H1 (cell line): ENCODE measurements around the gene SPRN. TPM values are rescaled to one million over a fixed set of nuclear protein-coding genes. Genes with fewer than 3 reads are reported as not detected.

Source experiments
- CTCF ChIA-PET: fragments of 300-600 bp; sonication (Branson Sonifier 250); formaldehyde crosslinking; loops from one replicate; lab custom pipeline; 2021; ENCODE audit not compliant: partially characterized antibody; lab: Charles Lee
- POLR2A ChIA-PET: fragments of 300-600 bp; sonication (Branson Sonifier 250); formaldehyde crosslinking; loops from one replicate; lab custom pipeline; 2021; ENCODE audit warnings: inconsistent platforms; ENCODE audit not compliant: partially characterized antibody; lab: Charles Lee
- DNase-seq, 2 experiments: peaks; one replicate each; pipeline versions ENCODE4 v3.0.0 to v3.0.0-alpha.2; 2010 to 2022; ENCODE audit warnings: low spot score in 2 of 2, low read depth in 1 of 2, mixed read lengths in 1 of 2
- FAIRE-seq: peaks from 2 replicates; lab custom pipeline; 2011; peaks lifted over from hg19 to GRCh38; lab: Jason Lieb, UNC
- H2AFZ ChIP-seq: 2 replicates; pipeline ENCODE4 v1.8.1; 2012; ENCODE audit warnings: low read length, inconsistent platforms
- H2AK5ac ChIP-seq: 2 replicates; pipeline ENCODE4 v1.6.1; 2013; ENCODE audit warnings: low read depth, low read length
- H2BK120ac ChIP-seq: replicated peaks from 2 replicates; pipeline ENCODE3; 2013; ENCODE audit warnings: low read depth, low read length, inconsistent platforms
- H2BK12ac ChIP-seq: 2 replicates; pipeline ENCODE4 v1.6.1; 2013; ENCODE audit warnings: low read depth, low read length
- H2BK15ac ChIP-seq: 2 replicates; pipeline ENCODE4 v1.6.1; 2013; ENCODE audit warnings: low read length
- H2BK20ac ChIP-seq: 2 replicates; pipeline ENCODE4 v1.6.1; 2013; ENCODE audit warnings: low read length
- H2BK5ac ChIP-seq: 2 replicates; pipeline ENCODE4 v1.6.1; 2013; ENCODE audit warnings: low read depth, low read length
- H3K14ac ChIP-seq: 2 replicates; pipeline ENCODE4 v1.6.1; 2013; ENCODE audit warnings: inconsistent platforms; ENCODE audit not compliant: insufficient read length
- H3K18ac ChIP-seq: 2 replicates; pipeline ENCODE4 v1.6.1; 2013; ENCODE audit warnings: low read length; ENCODE audit errors: extremely low read depth
- H3K23ac ChIP-seq: 2 replicates; pipeline ENCODE4 v1.6.1; 2013; ENCODE audit warnings: inconsistent platforms; ENCODE audit not compliant: insufficient read length
- H3K23me2 ChIP-seq: 2 replicates; pipeline ENCODE4 v1.6.1; 2013; ENCODE audit warnings: low read depth, low read length
- H3K27ac ChIP-seq: 2 replicates; pipeline ENCODE4 v1.6.1; 2011; ENCODE audit warnings: low read depth, low read length, inconsistent platforms
- H3K27me3 ChIP-seq, 4 experiments: replicated peaks in 1 of 4; 1 replicate in 1 of 4; 2 replicates in 3 of 4; pipeline versions ENCODE4 v1.6.1 to v1.8.1; 2011 to 2013; ENCODE audit warnings: low read length in 3 of 4, mild to moderate bottlenecking in 3 of 4, inconsistent platforms in 2 of 4, mixed read lengths in 2 of 4, moderate library complexity in 1 of 4; ENCODE audit not compliant: control insufficient read depth in 3 of 4, insufficient read depth in 3 of 4; ENCODE audit errors: extremely low read depth in 1 of 4
- H3K36me3 ChIP-seq, 4 experiments: 2 replicates each; pipeline versions ENCODE4 v1.6.1 to v1.8.1; 2011 to 2013; ENCODE audit warnings: mild to moderate bottlenecking in 4 of 4, low read length in 3 of 4, moderate library complexity in 2 of 4, control low read depth in 1 of 4, inconsistent platforms in 1 of 4; ENCODE audit not compliant: insufficient read depth in 4 of 4, control insufficient read depth in 2 of 4
- H3K4ac ChIP-seq: replicated peaks from 2 replicates; pipeline ENCODE3; 2013; ENCODE audit warnings: low read length, low read depth, mixed read lengths, inconsistent platforms; ENCODE audit not compliant: insufficient read length
- H3K4me1 ChIP-seq, 4 experiments: replicated peaks in 1 of 4; 1 replicate in 1 of 4; 2 replicates in 3 of 4; pipeline versions ENCODE4 v1.6.1 to v1.8.1; 2011 to 2013; ENCODE audit warnings: low read length in 3 of 4, inconsistent platforms in 2 of 4, mixed read lengths in 1 of 4; ENCODE audit not compliant: insufficient read depth in 4 of 4, control insufficient read depth in 3 of 4
- H3K4me2 ChIP-seq, 2 experiments: 2 replicates each; pipeline versions ENCODE4 v1.6.1 to v1.8.1; 2011 to 2013; ENCODE audit warnings: low read depth in 2 of 2, low read length in 2 of 2, control low read depth in 1 of 2, inconsistent platforms in 1 of 2, mild to moderate bottlenecking in 1 of 2; ENCODE audit not compliant: insufficient read depth in 1 of 2
- H3K4me3 ChIP-seq, 4 experiments: fragments of 200-600, 300-600 bp in 1 of 4; sonication (generic), shearing (Covaris generic), sonication (Bioruptor Twin) in 1 of 4; 2 replicates each; pipeline versions ENCODE4 v1.5.1 to v1.8.1; 2011 to 2016; ENCODE audit warnings: low read length in 4 of 4, low read depth in 3 of 4, control low read depth in 2 of 4, inconsistent platforms in 2 of 4, mild to moderate bottlenecking in 2 of 4, mixed read lengths in 1 of 4, moderate library complexity in 1 of 4; ENCODE audit not compliant: insufficient read depth in 2 of 4; ENCODE audit errors: extremely low read depth in 1 of 4
- H3K56ac ChIP-seq: replicated peaks from 2 replicates; pipeline ENCODE3; 2013; ENCODE audit warnings: low read depth, mild to moderate bottlenecking, mixed read lengths, low read length, inconsistent platforms; ENCODE audit not compliant: insufficient read length
- H3K79me1 ChIP-seq: 2 replicates; pipeline ENCODE4 v1.6.1; 2013; ENCODE audit warnings: low read depth, low read length, control low read depth
- H3K79me2 ChIP-seq, 2 experiments: 2 replicates each; pipeline versions ENCODE4 v1.6.1 to v1.8.1; 2012 to 2013; ENCODE audit warnings: low read length in 2 of 2, mild to moderate bottlenecking in 2 of 2, inconsistent platforms in 1 of 2; ENCODE audit not compliant: insufficient read depth in 2 of 2, control insufficient read depth in 1 of 2
- H3K9ac ChIP-seq, 4 experiments: replicated peaks in 1 of 4; 1 replicate in 1 of 4; 2 replicates in 3 of 4; pipeline versions ENCODE4 v1.6.1 to v1.8.1; 2011 to 2013; ENCODE audit warnings: low read depth in 3 of 4, low read length in 3 of 4, control low read depth in 2 of 4, mild to moderate bottlenecking in 2 of 4, moderate library complexity in 2 of 4, inconsistent platforms in 1 of 4; ENCODE audit errors: extremely low read depth in 1 of 4
- H3K9me3 ChIP-seq, 2 experiments: 2 replicates each; pipeline versions ENCODE4 v1.6.1 to v1.8.1; 2012 to 2013; ENCODE audit warnings: mild to moderate bottlenecking in 2 of 2, moderate library complexity in 2 of 2, control low read depth in 1 of 2, inconsistent platforms in 1 of 2, low read depth in 1 of 2, low read length in 1 of 2, mixed read lengths in 1 of 2; ENCODE audit not compliant: insufficient read depth in 2 of 2
- H4K20me1 ChIP-seq, 2 experiments: replicated peaks in 1 of 2; 2 replicates each; pipeline versions ENCODE3 to v1.8.1; 2011 to 2013; ENCODE audit warnings: inconsistent platforms in 2 of 2, low read length in 2 of 2, mild to moderate bottlenecking in 1 of 2; ENCODE audit not compliant: insufficient read depth in 2 of 2, control insufficient read depth in 1 of 2
- H4K5ac ChIP-seq: 2 replicates; pipeline ENCODE4 v1.6.1; 2013; ENCODE audit warnings: low read length, low read depth, mixed read lengths, inconsistent platforms; ENCODE audit not compliant: insufficient read length
- H4K8ac ChIP-seq: 2 replicates; pipeline ENCODE4 v1.8.0; 2013; ENCODE audit warnings: mild to moderate bottlenecking, moderate library complexity, low read length, inconsistent platforms; ENCODE audit not compliant: insufficient read depth; ENCODE audit errors: extremely low read depth
- H4K91ac ChIP-seq: replicated peaks from 2 replicates; pipeline ENCODE3; 2013; ENCODE audit warnings: low read length, mixed read lengths, inconsistent platforms; ENCODE audit not compliant: insufficient read length
- ATF2 ChIP-seq: IDR thresholded peaks from 2 replicates; pipeline ENCODE4 v1.6.1; 2012; ENCODE audit warnings: low read length, inconsistent platforms
- CHD1 ChIP-seq: IDR thresholded peaks from 2 replicates; pipeline ENCODE4 v1.6.1; 2012; ENCODE audit warnings: low read depth, low read length, improper control_type of control experiment
- E2F6 ChIP-seq: IDR thresholded peaks from 2 replicates; pipeline ENCODE4 v1.6.1; 2012; ENCODE audit warnings: inconsistent platforms
- RBBP5 ChIP-seq: IDR thresholded peaks from 2 replicates; pipeline ENCODE4 v1.7.1; 2012; ENCODE audit warnings: low read depth, mild to moderate bottlenecking, inconsistent platforms, low read length, moderate library complexity, borderline replicate concordance
- RNF2 ChIP-seq: fragments of 200-900, 300-1000 bp; sonication (generic); IDR thresholded peaks from 2 replicates; pipeline ENCODE4 v1.7.1; 2016; ENCODE audit warnings: borderline replicate concordance, low read depth, mild to moderate bottlenecking, antibody characterized with exemption, low read length; ENCODE audit not compliant: poor library complexity, severe bottlenecking; ENCODE audit errors: missing control alignments
- SAP30 ChIP-seq: fragments of 300-600 bp; sonication (generic); IDR thresholded peaks from 2 replicates; pipeline ENCODE4 v1.7.1; 2012; ENCODE audit warnings: low read length, moderate library complexity, mild to moderate bottlenecking, inconsistent platforms; ENCODE audit not compliant: insufficient read depth, insufficient replicate concordance
- SIX5 ChIP-seq: IDR thresholded peaks from 2 replicates; pipeline ENCODE4 v1.6.1; 2011; ENCODE audit warnings: mild to moderate bottlenecking, low read depth, low read length
- ZNF274 ChIP-seq: IDR thresholded peaks from 2 replicates; pipeline ENCODE4 v1.7.0; 2012; ENCODE audit warnings: low read length, borderline replicate concordance; ENCODE audit errors: extremely low read depth
- WGBS, 2 experiments: shearing (Covaris generic) in 1 of 2; methylation state at CpG; one replicate each; pipeline versions ENCODE4 v1.1.6 to v1.1.7; 2013 to 2015; ENCODE audit warnings: low lambda C conversion rate in 2 of 2, mixed read lengths in 2 of 2, inconsistent platforms in 1 of 2, low coverage in 1 of 2, missing lambda C conversion rate in 1 of 2; ENCODE audit not compliant: insufficient replicate concordance in 2 of 2, insufficient coverage in 1 of 2, insufficient read length in 1 of 2; ENCODE audit errors: extremely low coverage in 1 of 2, missing lambda C conversion rate in 1 of 2; 5-methylcytosine and 5-hydroxymethylcytosine counted together
- polyA plus RNA-seq, 7 experiments: library from polyadenylated mRNA; depleted of rRNA in 3 of 7; stranded (reverse) in 5 of 7; unstranded in 2 of 7; fragments of >200 nt in 5 of 7; fragments of 200-250 nt in 2 of 7; gene quantifications; 1 replicate in 5 of 7; 2 replicates in 1 of 7; 4 replicates in 1 of 7; pipeline versions ENCODE4 v1.2.1 to v1.2.3, GENCODE V29; 2011 to 2013; ENCODE audit warnings: missing spikeins in 2 of 7, mixed read lengths in 2 of 7
- total RNA-seq: library from RNA; stranded (reverse); fragmentation: NEBNext Ultra II Directional; extraction: Animal tissue kit (Norgen Biotek cat#: 25700); gene quantifications from 2 replicates; pipeline ENCODE4 v1.2.1, GENCODE V29; 2021

Gene SPRN
- total and polyA plus RNA-seq, 2 of the 8 experiments (the other 6 are each of a cell fraction or from before 2014, with no cell fraction given): 0.23 to 0.24 TPM

GRCh38 chr10:133391761-133392518 is 32.5 kb downstream of the SPRN start:
- Histone ChIP-seq H2BK20ac (no peak overlapping the region), H3K18ac (no peak overlapping the region), H3K4ac (no peak overlapping the region), H2BK5ac (no peak overlapping the region), H3K4me1 (peaks cover 0 to 3% (median 0%) of the 10 kb centered on the region in 4 experiments; a peak in 3 of 7 replicates), H2AK5ac (no peak overlapping the region), H3K27me3 (no peaks in the 10 kb centered on the region), H2BK120ac (no peak overlapping the region), H3K79me2 (peaks cover 0 to 22% of the 10 kb centered on the region in 2 experiments; a peak in 2 of 4 replicates), H3K4me2 (no peak overlapping the region), H4K5ac (no peak overlapping the region), H3K23me2 (peaks cover 2% of the 10 kb centered on the region; the same call in 1 of the 2 replicates), H3K27ac (no peak overlapping the region), H3K4me3 (no peak overlapping the region), H3K56ac (no peak overlapping the region), H4K20me1 (peaks cover 0 to 3% of the 10 kb centered on the region in 2 experiments), H2BK12ac (no peak overlapping the region), H3K9me3 (no peaks in the 10 kb centered on the region), H4K91ac (no peak overlapping the region), H4K8ac (no peak overlapping the region), H3K9ac (no peak overlapping the region), H2BK15ac (no peak overlapping the region), H3K36me3 (peaks cover 4 to 12% (median 4%) of the 10 kb centered on the region in 4 experiments; a peak in 4 of 8 replicates), H3K79me1 (peaks cover 3% of the 10 kb centered on the region), H2AFZ (no peak overlapping the region), H3K14ac (no peak overlapping the region), H3K23ac (no peak overlapping the region)
- FAIRE-seq (no peak), DNase-seq (no peak)
- ChIA-PET POLR2A (interaction anchor here (0.6 to 6.0 kb wide), 5 partner anchors 9 to 31 kb away, joined by 3 to 25 read pairs (median 4); partner anchors contain the start of gene PAOX), CTCF (interaction anchor here (1.6 to 1.9 kb wide), 2 partner anchors 63 to 64 kb away, joined by 4 read pairs; no protein-coding TSS in a partner anchor)
- WGBS, 2 experiments: 86% methylated on average over 6 of the region's 12 CpGs; no CpG with 5 or more reads in 1 of the 2 experiments
- no peak for TF ChIP-seq ZNF274
- no peak for TF ChIP-seq CHD1
- no peak for TF ChIP-seq SAP30
- no peak for TF ChIP-seq RNF2
- TF ChIP-seq E2F6: no peak
- no peak for TF ChIP-seq RBBP5
- TF ChIP-seq SIX5: no peak
- TF ChIP-seq ATF2: no peak
